Subcutaneous adipose tissue (tissue), 4 donors: ENCODE results near the gene ARHGEF2. TPM values are rescaled to one million over a fixed set of nuclear protein-coding genes. Genes with fewer than 3 reads are reported as not detected.

Source experiments
- CTCF ChIP-seq: fragments of 450-650 bp; IDR thresholded peaks from one replicate; pipeline ENCODE4 v1.5.1; 2016; ENCODE audit warnings: low read depth, mild to moderate bottlenecking, control low read depth, antibody characterized with exemption, moderate library complexity
- total RNA-seq, 4 donors: library from RNA; depleted of rRNA; stranded (reverse); fragments of >200 nt; gene quantifications; one replicate each; pipeline ENCODE4 v1.1.0, GENCODE V29; 2016

The ARHGEF2 gene
- total RNA-seq, 4 donors from 2014 or later = 77.9 to 143 (median 131) TPM

- TF ChIP-seq CTCF = no peak
Measured at GRCh38 chr1:155973723-155974122, 4.6 kb downstream of the ARHGEF2 start.

GRCh38 chr1:155971910-155972809 lies 6.2 kb downstream of the ARHGEF2 start:
- TF ChIP-seq CTCF = no peak

DNA sequence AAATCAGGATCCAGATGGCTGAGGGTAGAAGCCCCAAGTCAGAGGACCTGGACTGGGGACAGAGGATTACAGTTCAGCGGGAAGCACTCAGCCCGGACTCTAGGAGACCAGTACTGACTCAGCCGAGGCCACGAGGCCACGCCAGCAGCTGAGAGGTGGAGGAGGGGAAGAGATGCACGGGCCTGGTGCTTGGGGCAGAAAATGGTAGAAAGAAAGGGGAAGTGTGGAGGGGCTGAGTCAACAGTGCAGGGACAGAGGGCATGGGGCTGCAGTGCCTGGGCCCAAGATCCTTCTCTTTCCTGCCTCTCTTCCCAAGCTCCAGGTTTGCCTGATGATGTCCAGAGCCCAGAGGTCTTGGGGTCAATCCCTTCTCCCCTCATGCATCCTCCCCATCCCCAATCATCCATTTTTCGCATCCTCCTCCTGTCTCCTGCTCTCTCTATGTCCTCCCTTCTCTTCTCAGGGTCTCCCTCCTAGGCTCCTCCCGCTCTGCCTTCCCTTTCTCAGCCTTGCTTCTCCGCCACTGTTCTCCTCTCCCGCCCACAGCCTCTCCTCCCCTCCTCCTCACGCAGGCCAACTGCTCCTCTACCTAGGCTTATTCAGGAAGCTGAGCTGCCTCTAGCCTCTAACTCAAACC lies 7.7 kb downstream of the ARHGEF2 start:
- no peak for TF ChIP-seq CTCF

- TF ChIP-seq CTCF = no peak
Measured at GRCh38 chr1:155969377-155969791, 9.0 kb downstream of the ARHGEF2 start.

- no peak for TF ChIP-seq CTCF
Measured at GRCh38 chr1:155968670-155969069, 9.7 kb downstream of the ARHGEF2 start.

GRCh38 chr1:155968051-155968400 lies 10.3 kb downstream of the ARHGEF2 start:
- no peak for TF ChIP-seq CTCF

- no peak for TF ChIP-seq CTCF
Measured at GRCh38 chr1:155967341-155968050, 10.9 kb downstream of the ARHGEF2 start.
